GM12878 (cell line): ENCODE results near the gene AGK. TPM values are rescaled to one million over a fixed set of nuclear protein-coding genes. Genes with fewer than 3 reads are reported as not detected.

Source experiments
- ATAC-seq: fragments of 200-7000 bp; cut with Tn5 transposase; 3 replicates; pipeline ENCODE4 v1.9.1; 2020; ENCODE audit warnings: mild to moderate bottlenecking, moderate library complexity
- BruUV-seq: library from RNA; stranded (reverse); fragments of 400-500 nt; replicated peaks from 2 replicates; lab custom pipeline; 2021; lab: Mats Ljungman, UMichigan
- CTCF ChIA-PET: fragments of 300-600 bp; sonication (Branson Sonifier 250); formaldehyde crosslinking; extraction: SDS; loops from one replicate; lab custom pipeline; 2021; ENCODE audit warnings: inconsistent platforms; lab: Yijun Ruan, JAX
- POLR2A ChIA-PET: fragments of 350-600 bp; formaldehyde crosslinking; extraction: SDS; loops from one replicate; lab custom pipeline; 2021; ENCODE audit warnings: inconsistent platforms; lab: Charles Lee
- RAD21 ChIA-PET: fragments of 300-600 bp; sonication (Branson Sonifier 250); formaldehyde crosslinking; loops from one replicate; lab custom pipeline; 2023; ENCODE audit warnings: antibody characterized with exemption; ENCODE audit not compliant: unreplicated experiment; lab: Charles Lee
- SMC1A ChIA-PET: fragments of 300-600 bp; sonication (Branson Sonifier 250); formaldehyde crosslinking; loops from one replicate; lab custom pipeline; 2023; ENCODE audit not compliant: unreplicated experiment, uncharacterized antibody; lab: Charles Lee
- DNase-seq: peaks from one replicate; pipeline ENCODE4 v3.0.0-alpha.2; 2011; ENCODE audit warnings: low read depth, low spot score
- FAIRE-seq: peaks from 3 replicates; lab custom pipeline; 2011; peaks lifted over from hg19 to GRCh38; lab: Jason Lieb, UNC
- H2AFZ ChIP-seq: 2 replicates; pipeline ENCODE4 v1.6.0; 2011; ENCODE audit warnings: low read depth, low read length, control low read depth; ENCODE audit not compliant: control insufficient read depth
- H3K27ac ChIP-seq: 2 replicates; pipeline ENCODE4 v1.5.1; 2011; ENCODE audit warnings: control low read depth; ENCODE audit not compliant: control insufficient read depth, insufficient read depth
- H3K27me3 ChIP-seq, 2 experiments: replicated peaks in 1 of 2; 2 replicates each; pipeline versions ENCODE4 v1.6.0 to v1.6.1; 2011; ENCODE audit warnings: low read length in 1 of 2; ENCODE audit not compliant: control insufficient read depth in 2 of 2, insufficient read depth in 2 of 2
- H3K36me3 ChIP-seq, 2 experiments: 2 replicates each; pipeline ENCODE4 v1.5.1; 2011; ENCODE audit warnings: low read length in 1 of 2; ENCODE audit not compliant: control insufficient read depth in 2 of 2, insufficient read depth in 2 of 2
- H3K4me1 ChIP-seq: 2 replicates; pipeline ENCODE4 v1.6.1; 2011; ENCODE audit warnings: mild to moderate bottlenecking, low read length, moderate library complexity, mixed read lengths; ENCODE audit not compliant: control insufficient read depth, insufficient read depth
- H3K4me2 ChIP-seq: 2 replicates; pipeline ENCODE4 v1.6.0; 2011; ENCODE audit warnings: control low read depth; ENCODE audit not compliant: control insufficient read depth, insufficient read depth
- H3K4me3 ChIP-seq: fragments of 200-600 bp; sonication (generic); 2 replicates; pipeline ENCODE4 v1.5.1; 2016
- H3K79me2 ChIP-seq: 2 replicates; pipeline ENCODE4 v1.6.0; 2011; ENCODE audit warnings: low read length; ENCODE audit not compliant: control insufficient read depth, insufficient read depth
- H3K9ac ChIP-seq: 2 replicates; pipeline ENCODE4 v1.8.0; 2011; ENCODE audit warnings: low read length, control low read depth, mixed read lengths; ENCODE audit not compliant: control insufficient read depth, insufficient read depth
- H3K9me3 ChIP-seq: replicated peaks from 3 replicates; pipeline ENCODE4 v1.5.1; 2011; ENCODE audit warnings: mild to moderate bottlenecking, low read length; ENCODE audit not compliant: control insufficient read depth, insufficient read depth
- H4K20me1 ChIP-seq: 2 replicates; pipeline ENCODE4 v1.6.0; 2011; ENCODE audit not compliant: control insufficient read depth, insufficient read depth
- HDGF ChIP-seq: fragments of 450-650 bp; IDR thresholded peaks from 2 replicates; pipeline ENCODE4 v1.6.1; 2016; ENCODE audit warnings: antibody characterized with exemption
- MYC ChIP-seq: IDR thresholded peaks from 2 replicates; pipeline ENCODE4 v1.6.1; 2011; ENCODE audit warnings: mild to moderate bottlenecking, low read length, moderate library complexity, inconsistent platforms; ENCODE audit not compliant: insufficient read depth, insufficient replicate concordance, insufficient read length, severe bottlenecking
- NFXL1 ChIP-seq: fragments of 450-650 bp; IDR thresholded peaks from 2 replicates; pipeline ENCODE4 v1.6.1; 2017; ENCODE audit warnings: antibody characterized with exemption, mild to moderate bottlenecking, borderline replicate concordance
- POLR2A ChIP-seq: IDR thresholded peaks from 2 replicates; pipeline ENCODE4 v1.6.1; 2011; ENCODE audit warnings: low read depth, mild to moderate bottlenecking, low read length
- RAD51 ChIP-seq: fragments of 450-650 bp; IDR thresholded peaks from 2 replicates; pipeline ENCODE4 v1.6.1; 2016; ENCODE audit warnings: moderate library complexity, mild to moderate bottlenecking, inconsistent platforms
- SMC3 ChIP-seq: IDR thresholded peaks from 2 replicates; pipeline ENCODE4 v1.6.1; 2011; ENCODE audit warnings: low read length, improper control_type of control experiment, borderline replicate concordance
- STAT3 ChIP-seq: IDR thresholded peaks from 2 replicates; pipeline ENCODE4 v1.6.1; 2011; ENCODE audit warnings: low read depth, low read length, improper control_type of control experiment
- TARDBP ChIP-seq: IDR thresholded peaks from 2 replicates; pipeline ENCODE4 v1.6.1; 2016; ENCODE audit warnings: borderline replicate concordance
- ZBED1 ChIP-seq: IDR thresholded peaks from 2 replicates; pipeline ENCODE4 v1.6.1; 2016; ENCODE audit warnings: borderline replicate concordance
- WGBS: methylation state at CpG from one replicate; pipeline ENCODE4 v1.1.6; 2016; ENCODE audit warnings: low lambda C conversion rate; ENCODE audit not compliant: insufficient replicate concordance, insufficient coverage; ENCODE audit errors: missing lambda C conversion rate; 5-methylcytosine and 5-hydroxymethylcytosine counted together
- in situ Hi-C: fragments of 300-500 bp; cut with MboI; formaldehyde crosslinking; loops from 9 replicates; pipeline ENCODE4 v1.14.3; 2018; ENCODE audit warnings: mixed read lengths
- intact Hi-C: fragments of 100-400 bp; cut with micrococcal nuclease; formaldehyde crosslinking; loops from one replicate; pipeline ENCODE4 v1.14.2; 2022; ENCODE audit not compliant: unreplicated experiment
- polyA plus RNA-seq, 11 experiments: library from polyadenylated mRNA; depleted of rRNA in 4 of 11; unstranded in 6 of 11; stranded (reverse) in 5 of 11; fragments of >200 nt; fragmentation: Nextera tagmentation in 4 of 11; fragmentation: Illumina TruSeq in 1 of 11; extraction: Ambion mirVana in 4 of 11; extraction: Trizol in 1 of 11; gene quantifications; 1 replicate in 1 of 11; 2 replicates in 10 of 11; pipeline versions ENCODE4 v1.2.1 to v1.2.3, GENCODE V29; 2011 to 2016; ENCODE audit warnings: inconsistent platforms in 2 of 11, missing spikeins in 2 of 11, low read depth in 1 of 11
- total RNA-seq, 4 experiments: library from RNA; depleted of rRNA in 3 of 4; stranded (reverse); fragments of >200 nt in 3 of 4; fragmentation: Illumina TruSeq in 1 of 4; extraction: Trizol in 1 of 4; gene quantifications; 2 replicates each; pipeline versions ENCODE4 v1.2.1 to v1.2.3, GENCODE V29; 2013 to 2021
- TF ChIP-seq, protein P1 (sequence below): fragments of 450-650 bp; formaldehyde crosslinking; IDR thresholded peaks from 2 replicates; pipeline ENCODE4 v1.5.0; 2022; ENCODE audit warnings: mild to moderate bottlenecking, missing genetic modification characterization
- TF ChIP-seq, protein P2 (sequence below): fragments of 450-650 bp; IDR thresholded peaks from 2 replicates; pipeline ENCODE4 v1.6.1; 2017; ENCODE audit warnings: low read depth, mild to moderate bottlenecking, moderate library complexity
- TF ChIP-seq, protein P3 (sequence below): IDR thresholded peaks from 2 replicates; pipeline ENCODE4 v1.6.1; 2012; ENCODE audit warnings: low read length, inconsistent platforms
- TF ChIP-seq, protein P4 (sequence below): IDR thresholded peaks from 2 replicates; pipeline ENCODE4 v1.6.1; 2012; ENCODE audit warnings: mild to moderate bottlenecking, low read depth, low read length

Gene AGK
- total and polyA plus RNA-seq, 10 of the 15 experiments (the other 5 are each of a cell fraction or from before 2014, with no cell fraction given): 32.5 to 85.6 (median 47.8) TPM

DNA sequence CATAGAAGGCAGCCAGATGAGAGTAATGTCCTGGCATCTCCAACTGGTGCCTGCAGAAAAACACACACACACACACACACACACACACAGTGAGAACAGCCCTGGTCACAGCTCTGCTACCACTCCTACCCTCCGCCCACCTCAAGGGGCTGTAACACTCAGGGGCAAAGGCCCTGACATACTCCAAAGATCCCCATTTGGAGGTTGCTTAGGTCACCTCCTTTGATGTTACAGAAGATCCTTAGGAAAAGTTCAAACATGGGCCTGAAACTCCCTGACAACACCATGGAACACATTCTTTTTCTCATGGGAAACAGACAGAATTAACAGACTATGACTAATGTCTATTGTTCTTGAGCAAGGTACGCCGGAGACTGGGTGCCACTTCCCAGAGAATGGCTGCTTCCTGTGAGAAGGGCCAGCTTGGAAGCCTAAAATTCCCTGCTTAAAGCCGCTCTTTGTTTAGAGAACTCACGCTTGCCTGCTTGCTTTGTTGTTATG, 123.0 kb downstream of the AGK start:
- H4K20me1 ChIP-seq: no peaks in the 10 kb centered on the region
- no peak overlapping the region for H3K4me3 ChIP-seq
- ChIA-PET CTCF (interaction anchor here (0.7 kb wide), 1 partner anchor 19 kb away, joined by 4 read pairs; no protein-coding TSS in a partner anchor), RAD21 (no interaction called here), SMC1A (interaction anchor here (1.1 to 1.4 kb wide), 2 partner anchors 30 to 39 kb away, joined by 3 to 4 read pairs; no protein-coding TSS in a partner anchor), POLR2A (no interaction called here)
- WGBS: 98% methylated on average over 5 of the region's 5 CpGs
- no peaks in the 10 kb centered on the region for H3K27me3 ChIP-seq
- no TSS peak for BruUV-seq
- in situ Hi-C loops: no loop called here
- intact Hi-C loops: no loop called here
- H3K9me3 ChIP-seq: no peaks in the 10 kb centered on the region
- H3K79me2 ChIP-seq: no peaks in the 10 kb centered on the region
- DNase-seq: no peak
- H3K4me2 ChIP-seq: no peak overlapping the region
- peaks cover 0 to 7% of the 10 kb centered on the region in 2 experiments for H3K36me3 ChIP-seq
- H3K27ac ChIP-seq: no peak overlapping the region
- no peaks in the 10 kb centered on the region for H3K4me1 ChIP-seq
- no peak overlapping the region for H2AFZ ChIP-seq
- ATAC-seq: no peak
- no peak for FAIRE-seq
- H3K9ac ChIP-seq: no peak overlapping the region
- TF ChIP-seq TARDBP (no peak), NFXL1 (no peak), RAD51 (no peak), HDGF (no peak), ZBED1 (no peak), STAT3 (no peak), MYC (no peak), SMC3 (no peak), POLR2A (no peak)
- TF ChIP-seq, protein P1, sequence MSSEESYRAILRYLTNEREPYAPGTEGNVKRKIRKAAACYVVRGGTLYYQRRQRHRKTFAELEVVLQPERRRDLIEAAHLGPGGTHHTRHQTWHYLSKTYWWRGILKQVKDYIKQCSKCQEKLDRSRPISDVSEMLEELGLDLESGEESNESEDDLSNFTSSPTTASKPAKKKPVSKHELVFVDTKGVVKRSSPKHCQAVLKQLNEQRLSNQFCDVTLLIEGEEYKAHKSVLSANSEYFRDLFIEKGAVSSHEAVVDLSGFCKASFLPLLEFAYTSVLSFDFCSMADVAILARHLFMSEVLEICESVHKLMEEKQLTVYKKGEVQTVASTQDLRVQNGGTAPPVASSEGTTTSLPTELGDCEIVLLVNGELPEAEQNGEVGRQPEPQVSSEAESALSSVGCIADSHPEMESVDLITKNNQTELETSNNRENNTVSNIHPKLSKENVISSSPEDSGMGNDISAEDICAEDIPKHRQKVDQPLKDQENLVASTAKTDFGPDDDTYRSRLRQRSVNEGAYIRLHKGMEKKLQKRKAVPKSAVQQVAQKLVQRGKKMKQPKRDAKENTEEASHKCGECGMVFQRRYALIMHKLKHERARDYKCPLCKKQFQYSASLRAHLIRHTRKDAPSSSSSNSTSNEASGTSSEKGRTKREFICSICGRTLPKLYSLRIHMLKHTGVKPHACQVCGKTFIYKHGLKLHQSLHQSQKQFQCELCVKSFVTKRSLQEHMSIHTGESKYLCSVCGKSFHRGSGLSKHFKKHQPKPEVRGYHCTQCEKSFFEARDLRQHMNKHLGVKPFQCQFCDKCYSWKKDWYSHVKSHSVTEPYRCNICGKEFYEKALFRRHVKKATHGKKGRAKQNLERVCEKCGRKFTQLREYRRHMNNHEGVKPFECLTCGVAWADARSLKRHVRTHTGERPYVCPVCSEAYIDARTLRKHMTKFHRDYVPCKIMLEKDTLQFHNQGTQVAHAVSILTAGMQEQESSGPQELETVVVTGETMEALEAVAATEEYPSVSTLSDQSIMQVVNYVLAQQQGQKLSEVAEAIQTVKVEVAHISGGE (CRISPR knock-in tag): no peak
- TF ChIP-seq, protein P2, sequence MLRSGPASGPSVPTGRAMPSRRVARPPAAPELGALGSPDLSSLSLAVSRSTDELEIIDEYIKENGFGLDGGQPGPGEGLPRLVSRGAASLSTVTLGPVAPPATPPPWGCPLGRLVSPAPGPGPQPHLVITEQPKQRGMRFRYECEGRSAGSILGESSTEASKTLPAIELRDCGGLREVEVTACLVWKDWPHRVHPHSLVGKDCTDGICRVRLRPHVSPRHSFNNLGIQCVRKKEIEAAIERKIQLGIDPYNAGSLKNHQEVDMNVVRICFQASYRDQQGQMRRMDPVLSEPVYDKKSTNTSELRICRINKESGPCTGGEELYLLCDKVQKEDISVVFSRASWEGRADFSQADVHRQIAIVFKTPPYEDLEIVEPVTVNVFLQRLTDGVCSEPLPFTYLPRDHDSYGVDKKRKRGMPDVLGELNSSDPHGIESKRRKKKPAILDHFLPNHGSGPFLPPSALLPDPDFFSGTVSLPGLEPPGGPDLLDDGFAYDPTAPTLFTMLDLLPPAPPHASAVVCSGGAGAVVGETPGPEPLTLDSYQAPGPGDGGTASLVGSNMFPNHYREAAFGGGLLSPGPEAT: no peak
- TF ChIP-seq, protein P3, sequence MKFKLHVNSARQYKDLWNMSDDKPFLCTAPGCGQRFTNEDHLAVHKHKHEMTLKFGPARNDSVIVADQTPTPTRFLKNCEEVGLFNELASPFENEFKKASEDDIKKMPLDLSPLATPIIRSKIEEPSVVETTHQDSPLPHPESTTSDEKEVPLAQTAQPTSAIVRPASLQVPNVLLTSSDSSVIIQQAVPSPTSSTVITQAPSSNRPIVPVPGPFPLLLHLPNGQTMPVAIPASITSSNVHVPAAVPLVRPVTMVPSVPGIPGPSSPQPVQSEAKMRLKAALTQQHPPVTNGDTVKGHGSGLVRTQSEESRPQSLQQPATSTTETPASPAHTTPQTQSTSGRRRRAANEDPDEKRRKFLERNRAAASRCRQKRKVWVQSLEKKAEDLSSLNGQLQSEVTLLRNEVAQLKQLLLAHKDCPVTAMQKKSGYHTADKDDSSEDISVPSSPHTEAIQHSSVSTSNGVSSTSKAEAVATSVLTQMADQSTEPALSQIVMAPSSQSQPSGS: no peak
- TF ChIP-seq, protein P4, sequence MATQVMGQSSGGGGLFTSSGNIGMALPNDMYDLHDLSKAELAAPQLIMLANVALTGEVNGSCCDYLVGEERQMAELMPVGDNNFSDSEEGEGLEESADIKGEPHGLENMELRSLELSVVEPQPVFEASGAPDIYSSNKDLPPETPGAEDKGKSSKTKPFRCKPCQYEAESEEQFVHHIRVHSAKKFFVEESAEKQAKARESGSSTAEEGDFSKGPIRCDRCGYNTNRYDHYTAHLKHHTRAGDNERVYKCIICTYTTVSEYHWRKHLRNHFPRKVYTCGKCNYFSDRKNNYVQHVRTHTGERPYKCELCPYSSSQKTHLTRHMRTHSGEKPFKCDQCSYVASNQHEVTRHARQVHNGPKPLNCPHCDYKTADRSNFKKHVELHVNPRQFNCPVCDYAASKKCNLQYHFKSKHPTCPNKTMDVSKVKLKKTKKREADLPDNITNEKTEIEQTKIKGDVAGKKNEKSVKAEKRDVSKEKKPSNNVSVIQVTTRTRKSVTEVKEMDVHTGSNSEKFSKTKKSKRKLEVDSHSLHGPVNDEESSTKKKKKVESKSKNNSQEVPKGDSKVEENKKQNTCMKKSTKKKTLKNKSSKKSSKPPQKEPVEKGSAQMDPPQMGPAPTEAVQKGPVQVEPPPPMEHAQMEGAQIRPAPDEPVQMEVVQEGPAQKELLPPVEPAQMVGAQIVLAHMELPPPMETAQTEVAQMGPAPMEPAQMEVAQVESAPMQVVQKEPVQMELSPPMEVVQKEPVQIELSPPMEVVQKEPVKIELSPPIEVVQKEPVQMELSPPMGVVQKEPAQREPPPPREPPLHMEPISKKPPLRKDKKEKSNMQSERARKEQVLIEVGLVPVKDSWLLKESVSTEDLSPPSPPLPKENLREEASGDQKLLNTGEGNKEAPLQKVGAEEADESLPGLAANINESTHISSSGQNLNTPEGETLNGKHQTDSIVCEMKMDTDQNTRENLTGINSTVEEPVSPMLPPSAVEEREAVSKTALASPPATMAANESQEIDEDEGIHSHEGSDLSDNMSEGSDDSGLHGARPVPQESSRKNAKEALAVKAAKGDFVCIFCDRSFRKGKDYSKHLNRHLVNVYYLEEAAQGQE: no peak
